GM06990 (cell line): ENCODE measurements around the gene MBNL2.

Experiments used
- DNase-seq: peaks from one replicate; pipeline ENCODE4 v3.0.0-alpha.2; 2011; ENCODE audit not compliant: insufficient read length; ENCODE audit errors: extremely low read depth
- H3K27me3 ChIP-seq: replicated peaks from 2 replicates; pipeline ENCODE4 v1.6.0; 2011; ENCODE audit warnings: low read length; ENCODE audit not compliant: control insufficient read depth, insufficient read depth
- H3K36me3 ChIP-seq: 2 replicates; pipeline ENCODE4 v1.5.1; 2011; ENCODE audit warnings: low read length; ENCODE audit not compliant: control insufficient read depth, insufficient read depth
- H3K4me3 ChIP-seq: replicated peaks from 2 replicates; pipeline ENCODE4 v1.5.1; 2011; ENCODE audit warnings: low read depth, mild to moderate bottlenecking, control low read depth, low read length
- TF ChIP-seq, protein P1 (sequence below): IDR thresholded peaks from 2 replicates; pipeline ENCODE4 v1.5.1; 2011; ENCODE audit warnings: low read length, control low read depth, mild to moderate bottlenecking, inconsistent platforms; ENCODE audit not compliant: insufficient read depth, poor library complexity, severe bottlenecking

The MBNL2 gene

DNA sequence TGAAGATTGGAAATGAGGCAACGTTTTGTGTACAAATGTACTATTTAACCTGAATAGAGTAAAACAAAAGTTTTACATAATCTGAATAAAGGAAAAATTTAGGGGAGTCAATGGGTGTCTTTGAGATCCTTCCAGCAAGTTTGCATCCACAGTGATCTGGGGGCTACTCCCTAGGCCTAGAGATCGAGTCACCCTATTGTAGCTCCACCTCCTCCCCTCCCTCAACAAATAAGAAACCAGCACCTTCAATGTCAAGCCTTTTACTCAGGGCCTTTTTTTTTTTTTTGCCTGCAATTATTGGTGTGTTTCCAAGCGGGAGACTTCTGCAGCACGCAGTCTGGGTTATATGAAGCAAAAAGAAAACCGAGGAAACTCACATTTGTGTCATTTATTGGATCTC, 195.6 kb downstream of the MBNL2 start:
- no peak for DNase-seq
- no peaks in the 10 kb centered on the region for H3K36me3 ChIP-seq
- H3K4me3 ChIP-seq: no peak overlapping the region
- H3K27me3 ChIP-seq: no peaks in the 10 kb centered on the region
- TF ChIP-seq, protein P1, sequence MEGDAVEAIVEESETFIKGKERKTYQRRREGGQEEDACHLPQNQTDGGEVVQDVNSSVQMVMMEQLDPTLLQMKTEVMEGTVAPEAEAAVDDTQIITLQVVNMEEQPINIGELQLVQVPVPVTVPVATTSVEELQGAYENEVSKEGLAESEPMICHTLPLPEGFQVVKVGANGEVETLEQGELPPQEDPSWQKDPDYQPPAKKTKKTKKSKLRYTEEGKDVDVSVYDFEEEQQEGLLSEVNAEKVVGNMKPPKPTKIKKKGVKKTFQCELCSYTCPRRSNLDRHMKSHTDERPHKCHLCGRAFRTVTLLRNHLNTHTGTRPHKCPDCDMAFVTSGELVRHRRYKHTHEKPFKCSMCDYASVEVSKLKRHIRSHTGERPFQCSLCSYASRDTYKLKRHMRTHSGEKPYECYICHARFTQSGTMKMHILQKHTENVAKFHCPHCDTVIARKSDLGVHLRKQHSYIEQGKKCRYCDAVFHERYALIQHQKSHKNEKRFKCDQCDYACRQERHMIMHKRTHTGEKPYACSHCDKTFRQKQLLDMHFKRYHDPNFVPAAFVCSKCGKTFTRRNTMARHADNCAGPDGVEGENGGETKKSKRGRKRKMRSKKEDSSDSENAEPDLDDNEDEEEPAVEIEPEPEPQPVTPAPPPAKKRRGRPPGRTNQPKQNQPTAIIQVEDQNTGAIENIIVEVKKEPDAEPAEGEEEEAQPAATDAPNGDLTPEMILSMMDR: no peak

DNA sequence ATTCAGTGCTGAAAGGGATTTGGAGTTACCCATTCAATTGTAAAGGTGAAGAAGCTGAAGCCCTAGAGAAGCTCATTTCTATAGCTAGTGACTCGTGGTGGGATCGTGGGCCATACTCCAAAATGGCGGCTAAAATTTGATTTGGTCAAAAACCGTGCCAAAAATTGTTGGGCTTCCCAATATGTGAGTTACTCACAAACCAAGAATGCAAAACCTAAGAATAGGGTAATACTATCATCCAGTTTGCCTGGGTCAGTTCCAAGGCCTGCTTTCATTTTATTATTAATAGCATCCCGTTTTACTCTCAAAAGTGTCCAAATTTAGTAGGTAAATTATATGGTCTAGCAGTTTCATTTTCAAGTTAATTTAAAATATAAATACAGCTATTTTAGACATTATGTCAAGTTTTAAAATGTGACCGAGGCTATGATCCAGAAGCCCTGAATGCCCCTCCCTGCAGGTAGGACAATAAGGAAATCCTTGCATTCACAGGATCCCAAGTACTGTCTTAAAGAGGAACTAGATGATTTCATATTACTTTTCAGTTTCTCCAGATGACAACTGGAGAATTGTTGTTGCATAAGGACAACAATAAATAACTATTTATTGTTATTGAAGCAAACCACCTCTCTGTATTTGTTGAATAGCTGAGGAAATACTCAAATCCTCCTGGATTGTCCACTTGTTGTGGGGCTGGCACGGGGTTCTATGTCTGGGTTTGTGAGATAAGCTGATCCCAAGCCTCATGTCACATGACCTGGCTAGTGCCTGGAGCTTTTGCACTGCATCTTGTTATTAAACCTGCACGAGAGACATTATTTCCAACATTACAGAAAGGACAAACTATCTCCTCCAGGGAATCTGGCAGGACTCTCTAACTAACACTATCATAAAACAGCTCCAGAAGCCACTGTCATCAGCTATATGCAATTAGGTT, 200.3 kb downstream of the MBNL2 start:
- Histone ChIP-seq H3K27me3 (no peaks in the 10 kb centered on the region), H3K4me3 (no peak overlapping the region), H3K36me3 (no peaks in the 10 kb centered on the region)
- TF ChIP-seq, protein P1: no peak
- no peak for DNase-seq

DNA sequence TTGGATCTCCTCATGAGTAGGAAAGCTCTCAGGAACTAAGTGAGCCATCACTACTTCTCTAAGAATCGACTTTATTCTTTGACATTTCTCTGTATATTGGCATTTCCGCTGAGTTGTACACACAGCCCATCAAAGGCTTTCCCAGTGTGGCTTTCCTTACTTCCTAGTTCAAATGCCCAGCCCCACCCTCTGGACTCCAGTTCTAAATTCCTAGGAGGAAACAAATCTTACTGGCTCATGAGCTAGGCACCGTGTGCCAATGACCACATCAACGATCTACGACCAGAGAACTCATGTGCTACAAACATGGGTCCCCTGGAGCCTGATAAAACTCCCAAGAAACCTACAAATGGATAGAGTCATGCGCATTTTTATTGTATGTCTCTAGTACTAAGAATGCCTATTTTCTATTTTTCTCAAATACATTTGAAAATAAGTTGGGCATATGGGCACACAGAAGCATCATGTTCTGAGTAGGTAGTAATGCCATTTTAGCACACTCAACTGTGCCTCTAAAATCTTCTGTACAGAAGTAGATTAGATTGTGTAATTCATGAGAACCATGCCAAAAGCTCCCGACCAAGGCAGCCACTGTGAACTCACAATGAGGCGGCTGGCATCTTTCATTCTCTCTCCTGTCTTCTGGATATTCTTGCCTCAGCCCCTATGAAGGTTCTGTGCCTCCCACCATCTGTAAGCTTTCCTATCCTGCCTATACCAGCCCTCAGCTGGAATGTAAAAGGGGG, 201.3 kb downstream of the MBNL2 start:
- TF ChIP-seq, protein P1: no peak
- no peaks in the 10 kb centered on the region for H3K27me3 ChIP-seq
- H3K36me3 ChIP-seq: no peaks in the 10 kb centered on the region
- H3K4me3 ChIP-seq: no peak overlapping the region
- no peak for DNase-seq

DNA sequence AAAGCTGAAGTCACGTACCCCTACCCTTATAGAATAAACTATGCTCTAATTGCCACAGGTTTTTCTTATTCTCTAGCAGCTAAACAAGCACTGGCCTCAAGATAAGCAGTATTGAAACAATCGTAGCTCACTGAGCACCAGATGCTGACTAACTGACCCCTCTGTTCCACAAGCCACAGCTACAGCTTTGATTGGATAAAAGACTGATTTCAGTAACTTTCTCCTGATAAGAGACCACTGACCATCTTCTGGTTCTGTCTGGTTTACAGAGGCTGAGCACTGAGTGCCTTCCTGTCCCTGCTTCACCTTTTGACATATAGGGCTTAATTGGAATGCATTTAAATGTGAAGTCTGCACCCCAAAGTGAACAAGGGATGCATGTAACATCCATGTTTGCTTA, 203.5 kb downstream of the MBNL2 start:
- TF ChIP-seq, protein P1: no peak
- no peak for DNase-seq
- H3K36me3 ChIP-seq: no peaks in the 10 kb centered on the region
- H3K4me3 ChIP-seq: no peak overlapping the region
- H3K27me3 ChIP-seq: no peaks in the 10 kb centered on the region

DNA sequence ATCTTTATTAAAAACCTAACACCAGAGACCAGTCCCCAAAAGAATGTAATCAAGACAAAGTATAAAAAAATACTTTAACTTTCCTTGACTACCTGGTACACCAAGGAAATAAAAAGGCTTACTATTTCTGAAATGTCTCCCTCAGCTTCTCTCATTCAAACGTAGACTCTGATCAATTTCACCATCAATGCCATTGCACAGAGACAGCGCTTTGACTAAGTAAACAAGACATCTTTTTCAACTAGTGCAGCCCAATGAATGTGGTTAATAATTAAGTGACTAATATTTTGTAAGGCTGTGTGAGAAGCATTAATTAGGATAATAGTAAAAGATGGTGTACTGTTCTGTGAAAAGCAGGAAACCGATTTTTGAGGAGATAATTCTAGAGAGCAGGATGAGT, 204.6 kb downstream of the MBNL2 start:
- DNase-seq: no peak
- TF ChIP-seq, protein P1: no peak
- H3K27me3 ChIP-seq: no peaks in the 10 kb centered on the region
- no peak overlapping the region for H3K4me3 ChIP-seq
- H3K36me3 ChIP-seq: no peaks in the 10 kb centered on the region
